HepG2 (cell line): ENCODE measurements around the gene ASF1B. TPM values are rescaled to one million over a fixed set of nuclear protein-coding genes. Genes with fewer than 3 reads are reported as not detected.

ENCODE experiments used
- AGO1 ChIP-seq: fragments of 200-400 bp; formaldehyde crosslinking; IDR thresholded peaks from 2 replicates; pipeline ENCODE4 v1.6.1; 2017; ENCODE audit warnings: mild to moderate bottlenecking, low read depth, low read length, moderate library complexity; ENCODE audit not compliant: poor library complexity, severe bottlenecking
- AKAP8 ChIP-seq: sonication (generic); formaldehyde crosslinking; IDR thresholded peaks from 2 replicates; pipeline ENCODE4 v1.5.1; 2020; ENCODE audit warnings: mild to moderate bottlenecking, missing genetic modification reagents
- ESRRA ChIP-seq: sonication (generic); formaldehyde crosslinking; IDR thresholded peaks from 2 replicates; pipeline ENCODE4 v1.5.1; 2020; ENCODE audit warnings: mild to moderate bottlenecking, low read depth, missing genetic modification reagents
- HOXD1 ChIP-seq: sonication (generic); formaldehyde crosslinking; IDR thresholded peaks from 2 replicates; pipeline ENCODE4 v1.5.0; 2020; ENCODE audit warnings: missing genetic modification reagents
- IRX3 ChIP-seq: sonication (generic); formaldehyde crosslinking; IDR thresholded peaks from 2 replicates; pipeline ENCODE4 v1.8.1; 2023; ENCODE audit warnings: mild to moderate bottlenecking, low read depth, missing genetic modification reagents, borderline replicate concordance
- JUND ChIP-seq: sonication (generic); formaldehyde crosslinking; IDR thresholded peaks from 2 replicates; pipeline ENCODE4 v1.8.0; 2022; ENCODE audit warnings: mild to moderate bottlenecking, missing genetic modification reagents
- NFE2 ChIP-seq: sonication (generic); formaldehyde crosslinking; IDR thresholded peaks from 2 replicates; pipeline ENCODE4 v1.4.0; 2020; ENCODE audit warnings: missing genetic modification reagents
- NFYB ChIP-seq: sonication (generic); formaldehyde crosslinking; IDR thresholded peaks from 2 replicates; pipeline ENCODE4 v1.4.0; 2020; ENCODE audit warnings: missing genetic modification reagents
- POLR2A ChIP-seq, 2 experiments: IDR thresholded peaks; 2 replicates each; pipeline ENCODE4 v1.6.1; 2011; ENCODE audit warnings: low read depth in 2 of 2, low read length in 2 of 2, mild to moderate bottlenecking in 1 of 2, moderate library complexity in 1 of 2; ENCODE audit not compliant: insufficient read depth in 1 of 2
- RARA ChIP-seq: IDR thresholded peaks from 2 replicates; pipeline ENCODE4 v1.6.1; 2016; ENCODE audit warnings: missing genetic modification reagents, missing compliant biosample characterization
- SATB2 ChIP-seq: sonication (generic); formaldehyde crosslinking; IDR thresholded peaks from 2 replicates; pipeline ENCODE4 v1.5.0; 2020; ENCODE audit warnings: missing genetic modification reagents
- SIN3B ChIP-seq: fragments of 150-350 bp; IDR thresholded peaks from 2 replicates; pipeline ENCODE4 v1.6.1; 2014; ENCODE audit warnings: low read length
- SNRNP70 ChIP-seq: fragments of 200-400 bp; formaldehyde crosslinking; IDR thresholded peaks from 2 replicates; pipeline ENCODE4 v1.6.1; 2017; ENCODE audit warnings: mild to moderate bottlenecking, low read depth, low read length, moderate library complexity
- TARDBP ChIP-seq: sonication (generic); formaldehyde crosslinking; IDR thresholded peaks from 2 replicates; pipeline ENCODE4 v1.8.0; 2022; ENCODE audit warnings: mild to moderate bottlenecking, missing genetic modification reagents
- THYN1 ChIP-seq: sonication (generic); formaldehyde crosslinking; IDR thresholded peaks from 2 replicates; pipeline ENCODE4 v1.8.1; 2023; ENCODE audit warnings: low read depth, mild to moderate bottlenecking, moderate library complexity, missing genetic modification reagents, borderline replicate concordance
- ZNF10 ChIP-seq: sonication (generic); formaldehyde crosslinking; IDR thresholded peaks from 2 replicates; pipeline ENCODE4 v1.4.0; 2020; ENCODE audit warnings: mild to moderate bottlenecking, low read depth, missing genetic modification reagents, borderline replicate concordance
- ZNF264 ChIP-seq: sonication (generic); formaldehyde crosslinking; IDR thresholded peaks from 2 replicates; pipeline ENCODE4 v1.4.0; 2020; ENCODE audit warnings: missing genetic modification reagents
- ZNF501 ChIP-seq: sonication (generic); formaldehyde crosslinking; IDR thresholded peaks from 2 replicates; pipeline ENCODE4 v1.5.1; 2020; ENCODE audit warnings: mild to moderate bottlenecking, moderate library complexity, missing genetic modification reagents
- ZNF552 ChIP-seq: sonication (generic); formaldehyde crosslinking; IDR thresholded peaks from 2 replicates; pipeline ENCODE4 v1.9.0; 2022; ENCODE audit warnings: missing genetic modification reagents, mild to moderate bottlenecking, borderline replicate concordance
- ZNF562 ChIP-seq: sonication (generic); formaldehyde crosslinking; IDR thresholded peaks from 2 replicates; pipeline ENCODE4 v1.8.0; 2022; ENCODE audit warnings: missing genetic modification reagents, borderline replicate concordance
- ZNF615 ChIP-seq: sonication (generic); formaldehyde crosslinking; IDR thresholded peaks from 2 replicates; pipeline ENCODE4 v1.5.0; 2020; ENCODE audit warnings: mild to moderate bottlenecking, missing genetic modification reagents, borderline replicate concordance
- ZNF660 ChIP-seq: sonication (generic); formaldehyde crosslinking; IDR thresholded peaks from 2 replicates; pipeline ENCODE4 v1.5.1; 2020; ENCODE audit warnings: mild to moderate bottlenecking, low read depth, missing genetic modification reagents, borderline replicate concordance
- ZNF772 ChIP-seq: sonication (generic); formaldehyde crosslinking; IDR thresholded peaks from 2 replicates; pipeline ENCODE4 v1.5.0; 2020; ENCODE audit warnings: mild to moderate bottlenecking, missing genetic modification reagents
- polyA plus RNA-seq, 8 experiments: library from polyadenylated mRNA; depleted of rRNA in 3 of 8; stranded (reverse) in 7 of 8; unstranded in 1 of 8; fragments of >200 nt; fragmentation: Illumina TruSeq in 4 of 8; extraction: Trizol in 4 of 8; gene quantifications; 2 replicates each; pipeline versions ENCODE4 v1.2.1 to v1.2.3, GENCODE V29; 2011 to 2016; ENCODE audit warnings: low read depth in 4 of 8, missing spikeins in 1 of 8, mixed read lengths in 1 of 8; ENCODE audit not compliant: insufficient read depth in 1 of 8
- total RNA-seq, 5 experiments: library from RNA; depleted of rRNA; stranded (reverse); fragments of >200 nt; fragmentation: Illumina TruSeq; extraction: Trizol; gene quantifications; 2 replicates each; pipeline ENCODE4 v1.2.3, GENCODE V29; 2016; ENCODE audit warnings: low read depth in 1 of 5
- TF ChIP-seq, protein P1 (sequence below): sonication (generic); formaldehyde crosslinking; IDR thresholded peaks from 2 replicates; pipeline ENCODE4 v1.8.0; 2022; ENCODE audit warnings: missing genetic modification reagents, low read depth, mild to moderate bottlenecking, borderline replicate concordance
- TF ChIP-seq, protein P2 (sequence below): sonication (generic); formaldehyde crosslinking; IDR thresholded peaks from 2 replicates; pipeline ENCODE4 v1.4.0; 2020; ENCODE audit warnings: missing genetic modification reagents
- TF ChIP-seq, protein P3 (sequence below), 2 experiments: sonication (generic) in 1 of 2; formaldehyde crosslinking in 1 of 2; IDR thresholded peaks; 2 replicates each; pipeline versions ENCODE4 v1.5.1 to v1.6.1; 2011 to 2020; ENCODE audit warnings: borderline replicate concordance in 1 of 2, low read depth in 1 of 2, low read length in 1 of 2, mild to moderate bottlenecking in 1 of 2, missing genetic modification reagents in 1 of 2, moderate library complexity in 1 of 2
- TF ChIP-seq, protein P4 (sequence below): sonication (generic); formaldehyde crosslinking; IDR thresholded peaks from 2 replicates; pipeline ENCODE4 v1.4.0; 2020; ENCODE audit warnings: missing genetic modification reagents

Gene ASF1B
- total and polyA plus RNA-seq, 2 of the 13 experiments (the other 11 are each of a cell fraction or from before 2014, with no cell fraction given): 18.2 to 24.8 TPM

DNA sequence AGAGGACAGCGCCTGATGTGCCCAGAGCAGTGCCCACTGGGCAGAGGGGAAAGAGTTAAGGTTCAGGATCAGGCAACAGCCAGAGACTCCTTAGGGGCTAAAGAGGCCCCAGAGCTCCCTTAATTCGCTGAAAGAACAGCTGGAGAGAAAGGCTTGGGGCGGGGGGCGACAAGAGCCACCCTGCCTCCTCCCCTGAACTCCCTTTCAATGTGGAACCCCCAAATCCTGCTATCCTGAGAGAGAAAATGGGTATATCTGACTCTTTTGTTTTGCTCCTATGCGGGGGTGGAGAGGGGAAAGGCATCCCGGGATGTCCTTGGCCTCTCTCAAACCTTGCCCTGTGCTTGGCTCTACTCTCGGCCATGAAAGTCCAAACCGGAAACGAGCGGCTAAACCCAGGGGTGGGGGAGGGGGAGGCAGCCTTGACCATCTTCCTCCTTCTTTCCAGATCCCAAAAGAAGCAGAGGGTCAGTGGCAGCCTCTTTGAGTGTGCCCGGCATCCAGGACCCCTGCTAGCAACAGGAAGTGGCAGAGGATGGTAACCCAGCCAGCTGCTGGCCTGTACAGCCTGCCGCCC lies 23.5 kb downstream of the ASF1B start (continued):
- TF ChIP-seq, protein P1, sequence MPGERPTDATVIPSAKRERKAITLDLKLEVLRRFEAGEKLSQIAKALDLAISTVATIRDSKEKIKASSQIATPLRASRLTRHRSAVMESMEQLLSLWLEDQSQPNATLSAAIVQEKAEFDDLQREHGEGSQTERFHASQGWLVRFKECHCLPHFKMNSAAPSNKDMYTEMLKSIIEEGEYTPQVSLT (CRISPR knock-in tag): no peak
- TF ChIP-seq POLR2A (IDR thresholded peaks at IDR 0.05; ENCODE audit: insufficient read depth in 1 of 2, low read depth in 2 of 2, low read length in 2 of 2) (no peak), SIN3B (no peak), ZNF10 (no peak), ZNF264 (no peak), JUND (CRISPR knock-in tag) (no peak), THYN1 (no peak), ZNF552 (CRISPR knock-in tag) (no peak), NFE2 (CRISPR knock-in tag) (no peak), ZNF660 (CRISPR knock-in tag) (no peak), ZNF772 (CRISPR knock-in tag) (0 out of 2 replicates have a peak, but pooled peaks have one; percentile 9), ZNF501 (CRISPR knock-in tag) (0 out of 2 replicates have a peak, but pooled peaks have one; percentile 13), TARDBP (CRISPR knock-in tag) (0 out of 2 replicates have a peak, but pooled peaks have one; percentile 25), AGO1 (no peak), NFYB (CRISPR knock-in tag) (no peak), RARA (CRISPR knock-in tag) (peak; percentile 74), HOXD1 (no peak), SNRNP70 (no peak), ZNF562 (CRISPR knock-in tag) (no peak), AKAP8 (CRISPR knock-in tag) (no peak), IRX3 (no peak), ESRRA (0 out of 2 replicates have a peak, but pooled peaks have one; percentile 24), SATB2 (CRISPR knock-in tag) (no peak), ZNF615 (CRISPR knock-in tag) (no peak)
- TF ChIP-seq, protein P2, sequence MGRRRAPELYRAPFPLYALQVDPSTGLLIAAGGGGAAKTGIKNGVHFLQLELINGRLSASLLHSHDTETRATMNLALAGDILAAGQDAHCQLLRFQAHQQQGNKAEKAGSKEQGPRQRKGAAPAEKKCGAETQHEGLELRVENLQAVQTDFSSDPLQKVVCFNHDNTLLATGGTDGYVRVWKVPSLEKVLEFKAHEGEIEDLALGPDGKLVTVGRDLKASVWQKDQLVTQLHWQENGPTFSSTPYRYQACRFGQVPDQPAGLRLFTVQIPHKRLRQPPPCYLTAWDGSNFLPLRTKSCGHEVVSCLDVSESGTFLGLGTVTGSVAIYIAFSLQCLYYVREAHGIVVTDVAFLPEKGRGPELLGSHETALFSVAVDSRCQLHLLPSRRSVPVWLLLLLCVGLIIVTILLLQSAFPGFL (CRISPR knock-in tag): no peak
- TF ChIP-seq, protein P3, sequence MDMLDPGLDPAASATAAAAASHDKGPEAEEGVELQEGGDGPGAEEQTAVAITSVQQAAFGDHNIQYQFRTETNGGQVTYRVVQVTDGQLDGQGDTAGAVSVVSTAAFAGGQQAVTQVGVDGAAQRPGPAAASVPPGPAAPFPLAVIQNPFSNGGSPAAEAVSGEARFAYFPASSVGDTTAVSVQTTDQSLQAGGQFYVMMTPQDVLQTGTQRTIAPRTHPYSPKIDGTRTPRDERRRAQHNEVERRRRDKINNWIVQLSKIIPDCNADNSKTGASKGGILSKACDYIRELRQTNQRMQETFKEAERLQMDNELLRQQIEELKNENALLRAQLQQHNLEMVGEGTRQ (IDR thresholded peaks at IDR 0.05; ENCODE audit: low read depth, low read length): no peak
- TF ChIP-seq, protein P3 (CRISPR knock-in tag; IDR thresholded peaks at IDR 0.05; ENCODE audit: borderline replicate concordance): no peak
- TF ChIP-seq, protein P4, sequence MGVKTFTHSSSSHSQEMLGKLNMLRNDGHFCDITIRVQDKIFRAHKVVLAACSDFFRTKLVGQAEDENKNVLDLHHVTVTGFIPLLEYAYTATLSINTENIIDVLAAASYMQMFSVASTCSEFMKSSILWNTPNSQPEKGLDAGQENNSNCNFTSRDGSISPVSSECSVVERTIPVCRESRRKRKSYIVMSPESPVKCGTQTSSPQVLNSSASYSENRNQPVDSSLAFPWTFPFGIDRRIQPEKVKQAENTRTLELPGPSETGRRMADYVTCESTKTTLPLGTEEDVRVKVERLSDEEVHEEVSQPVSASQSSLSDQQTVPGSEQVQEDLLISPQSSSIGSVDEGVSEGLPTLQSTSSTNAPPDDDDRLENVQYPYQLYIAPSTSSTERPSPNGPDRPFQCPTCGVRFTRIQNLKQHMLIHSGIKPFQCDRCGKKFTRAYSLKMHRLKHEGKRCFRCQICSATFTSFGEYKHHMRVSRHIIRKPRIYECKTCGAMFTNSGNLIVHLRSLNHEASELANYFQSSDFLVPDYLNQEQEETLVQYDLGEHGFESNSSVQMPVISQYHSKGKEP (CRISPR knock-in tag): no peak
